H1 (cell line): ENCODE measurements around the gene KCNQ1. TPM values are rescaled to one million over a fixed set of nuclear protein-coding genes. Genes with fewer than 3 reads are reported as not detected.

Experiments
- CTCF ChIA-PET: fragments of 300-600 bp; sonication (Branson Sonifier 250); formaldehyde crosslinking; loops from one replicate; lab custom pipeline; 2021; ENCODE audit not compliant: partially characterized antibody; lab: Charles Lee
- POLR2A ChIA-PET: fragments of 300-600 bp; sonication (Branson Sonifier 250); formaldehyde crosslinking; loops from one replicate; lab custom pipeline; 2021; ENCODE audit warnings: inconsistent platforms; ENCODE audit not compliant: partially characterized antibody; lab: Charles Lee
- DNase-seq, 2 experiments: peaks; one replicate each; pipeline versions ENCODE4 v3.0.0 to v3.0.0-alpha.2; 2010 to 2022; ENCODE audit warnings: low spot score in 2 of 2, low read depth in 1 of 2, mixed read lengths in 1 of 2
- FAIRE-seq: peaks from 2 replicates; lab custom pipeline; 2011; peaks lifted over from hg19 to GRCh38; lab: Jason Lieb, UNC
- H2AFZ ChIP-seq: 2 replicates; pipeline ENCODE4 v1.8.1; 2012; ENCODE audit warnings: low read length, inconsistent platforms
- H2AK5ac ChIP-seq: 2 replicates; pipeline ENCODE4 v1.6.1; 2013; ENCODE audit warnings: low read depth, low read length
- H2BK120ac ChIP-seq: replicated peaks from 2 replicates; pipeline ENCODE3; 2013; ENCODE audit warnings: low read depth, low read length, inconsistent platforms
- H2BK12ac ChIP-seq: 2 replicates; pipeline ENCODE4 v1.6.1; 2013; ENCODE audit warnings: low read depth, low read length
- H2BK15ac ChIP-seq: 2 replicates; pipeline ENCODE4 v1.6.1; 2013; ENCODE audit warnings: low read length
- H2BK20ac ChIP-seq: 2 replicates; pipeline ENCODE4 v1.6.1; 2013; ENCODE audit warnings: low read length
- H2BK5ac ChIP-seq: 2 replicates; pipeline ENCODE4 v1.6.1; 2013; ENCODE audit warnings: low read depth, low read length
- H3K14ac ChIP-seq: 2 replicates; pipeline ENCODE4 v1.6.1; 2013; ENCODE audit warnings: inconsistent platforms; ENCODE audit not compliant: insufficient read length
- H3K18ac ChIP-seq: 2 replicates; pipeline ENCODE4 v1.6.1; 2013; ENCODE audit warnings: low read length; ENCODE audit errors: extremely low read depth
- H3K23ac ChIP-seq: 2 replicates; pipeline ENCODE4 v1.6.1; 2013; ENCODE audit warnings: inconsistent platforms; ENCODE audit not compliant: insufficient read length
- H3K23me2 ChIP-seq: 2 replicates; pipeline ENCODE4 v1.6.1; 2013; ENCODE audit warnings: low read depth, low read length
- H3K27ac ChIP-seq: 2 replicates; pipeline ENCODE4 v1.6.1; 2011; ENCODE audit warnings: low read depth, low read length, inconsistent platforms
- H3K27me3 ChIP-seq, 4 experiments: replicated peaks in 1 of 4; 1 replicate in 1 of 4; 2 replicates in 3 of 4; pipeline versions ENCODE4 v1.6.1 to v1.8.1; 2011 to 2013; ENCODE audit warnings: low read length in 3 of 4, mild to moderate bottlenecking in 3 of 4, inconsistent platforms in 2 of 4, mixed read lengths in 2 of 4, moderate library complexity in 1 of 4; ENCODE audit not compliant: control insufficient read depth in 3 of 4, insufficient read depth in 3 of 4; ENCODE audit errors: extremely low read depth in 1 of 4
- H3K36me3 ChIP-seq, 4 experiments: 2 replicates each; pipeline versions ENCODE4 v1.6.1 to v1.8.1; 2011 to 2013; ENCODE audit warnings: mild to moderate bottlenecking in 4 of 4, low read length in 3 of 4, moderate library complexity in 2 of 4, control low read depth in 1 of 4, inconsistent platforms in 1 of 4; ENCODE audit not compliant: insufficient read depth in 4 of 4, control insufficient read depth in 2 of 4
- H3K4ac ChIP-seq: replicated peaks from 2 replicates; pipeline ENCODE3; 2013; ENCODE audit warnings: low read length, low read depth, mixed read lengths, inconsistent platforms; ENCODE audit not compliant: insufficient read length
- H3K4me1 ChIP-seq, 4 experiments: replicated peaks in 1 of 4; 1 replicate in 1 of 4; 2 replicates in 3 of 4; pipeline versions ENCODE4 v1.6.1 to v1.8.1; 2011 to 2013; ENCODE audit warnings: low read length in 3 of 4, inconsistent platforms in 2 of 4, mixed read lengths in 1 of 4; ENCODE audit not compliant: insufficient read depth in 4 of 4, control insufficient read depth in 3 of 4
- H3K4me2 ChIP-seq, 2 experiments: 2 replicates each; pipeline versions ENCODE4 v1.6.1 to v1.8.1; 2011 to 2013; ENCODE audit warnings: low read depth in 2 of 2, low read length in 2 of 2, control low read depth in 1 of 2, inconsistent platforms in 1 of 2, mild to moderate bottlenecking in 1 of 2; ENCODE audit not compliant: insufficient read depth in 1 of 2
- H3K4me3 ChIP-seq, 4 experiments: fragments of 200-600, 300-600 bp in 1 of 4; sonication (generic), shearing (Covaris generic), sonication (Bioruptor Twin) in 1 of 4; 2 replicates each; pipeline versions ENCODE4 v1.5.1 to v1.8.1; 2011 to 2016; ENCODE audit warnings: low read length in 4 of 4, low read depth in 3 of 4, control low read depth in 2 of 4, inconsistent platforms in 2 of 4, mild to moderate bottlenecking in 2 of 4, mixed read lengths in 1 of 4, moderate library complexity in 1 of 4; ENCODE audit not compliant: insufficient read depth in 2 of 4; ENCODE audit errors: extremely low read depth in 1 of 4
- H3K56ac ChIP-seq: replicated peaks from 2 replicates; pipeline ENCODE3; 2013; ENCODE audit warnings: low read depth, mild to moderate bottlenecking, mixed read lengths, low read length, inconsistent platforms; ENCODE audit not compliant: insufficient read length
- H3K79me1 ChIP-seq: 2 replicates; pipeline ENCODE4 v1.6.1; 2013; ENCODE audit warnings: low read depth, low read length, control low read depth
- H3K79me2 ChIP-seq, 2 experiments: 2 replicates each; pipeline versions ENCODE4 v1.6.1 to v1.8.1; 2012 to 2013; ENCODE audit warnings: low read length in 2 of 2, mild to moderate bottlenecking in 2 of 2, inconsistent platforms in 1 of 2; ENCODE audit not compliant: insufficient read depth in 2 of 2, control insufficient read depth in 1 of 2
- H3K9ac ChIP-seq, 4 experiments: replicated peaks in 1 of 4; 1 replicate in 1 of 4; 2 replicates in 3 of 4; pipeline versions ENCODE4 v1.6.1 to v1.8.1; 2011 to 2013; ENCODE audit warnings: low read depth in 3 of 4, low read length in 3 of 4, control low read depth in 2 of 4, mild to moderate bottlenecking in 2 of 4, moderate library complexity in 2 of 4, inconsistent platforms in 1 of 4; ENCODE audit errors: extremely low read depth in 1 of 4
- H3K9me3 ChIP-seq, 2 experiments: 2 replicates each; pipeline versions ENCODE4 v1.6.1 to v1.8.1; 2012 to 2013; ENCODE audit warnings: mild to moderate bottlenecking in 2 of 2, moderate library complexity in 2 of 2, control low read depth in 1 of 2, inconsistent platforms in 1 of 2, low read depth in 1 of 2, low read length in 1 of 2, mixed read lengths in 1 of 2; ENCODE audit not compliant: insufficient read depth in 2 of 2
- H4K20me1 ChIP-seq, 2 experiments: replicated peaks in 1 of 2; 2 replicates each; pipeline versions ENCODE3 to v1.8.1; 2011 to 2013; ENCODE audit warnings: inconsistent platforms in 2 of 2, low read length in 2 of 2, mild to moderate bottlenecking in 1 of 2; ENCODE audit not compliant: insufficient read depth in 2 of 2, control insufficient read depth in 1 of 2
- H4K5ac ChIP-seq: 2 replicates; pipeline ENCODE4 v1.6.1; 2013; ENCODE audit warnings: low read length, low read depth, mixed read lengths, inconsistent platforms; ENCODE audit not compliant: insufficient read length
- H4K8ac ChIP-seq: 2 replicates; pipeline ENCODE4 v1.8.0; 2013; ENCODE audit warnings: mild to moderate bottlenecking, moderate library complexity, low read length, inconsistent platforms; ENCODE audit not compliant: insufficient read depth; ENCODE audit errors: extremely low read depth
- H4K91ac ChIP-seq: replicated peaks from 2 replicates; pipeline ENCODE3; 2013; ENCODE audit warnings: low read length, mixed read lengths, inconsistent platforms; ENCODE audit not compliant: insufficient read length
- CBX5 ChIP-seq: fragments of 300-800, 300-1000 bp; sonication (generic); IDR thresholded peaks from 2 replicates; pipeline ENCODE4 v1.7.1; 2016; ENCODE audit warnings: antibody characterized with exemption, low read length, low read depth
- JUND ChIP-seq: IDR thresholded peaks from 2 replicates; pipeline ENCODE4 v1.6.1; 2011; ENCODE audit warnings: mild to moderate bottlenecking, improper control_type of control experiment, low read length
- MAFK ChIP-seq: IDR thresholded peaks from 2 replicates; pipeline ENCODE4 v1.6.1; 2012; ENCODE audit warnings: low read depth, mild to moderate bottlenecking, improper control_type of control experiment, low read length
- RFX5 ChIP-seq: IDR thresholded peaks from 2 replicates; pipeline ENCODE4 v1.6.1; 2011; ENCODE audit warnings: low read depth, low read length, improper control_type of control experiment, borderline replicate concordance
- WGBS, 2 experiments: shearing (Covaris generic) in 1 of 2; methylation state at CpG; one replicate each; pipeline versions ENCODE4 v1.1.6 to v1.1.7; 2013 to 2015; ENCODE audit warnings: low lambda C conversion rate in 2 of 2, mixed read lengths in 2 of 2, inconsistent platforms in 1 of 2, low coverage in 1 of 2, missing lambda C conversion rate in 1 of 2; ENCODE audit not compliant: insufficient replicate concordance in 2 of 2, insufficient coverage in 1 of 2, insufficient read length in 1 of 2; ENCODE audit errors: extremely low coverage in 1 of 2, missing lambda C conversion rate in 1 of 2; 5-methylcytosine and 5-hydroxymethylcytosine counted together
- polyA plus RNA-seq, 7 experiments: library from polyadenylated mRNA; depleted of rRNA in 3 of 7; stranded (reverse) in 5 of 7; unstranded in 2 of 7; fragments of >200 nt in 5 of 7; fragments of 200-250 nt in 2 of 7; gene quantifications; 1 replicate in 5 of 7; 2 replicates in 1 of 7; 4 replicates in 1 of 7; pipeline versions ENCODE4 v1.2.1 to v1.2.3, GENCODE V29; 2011 to 2013; ENCODE audit warnings: missing spikeins in 2 of 7, mixed read lengths in 2 of 7
- total RNA-seq: library from RNA; stranded (reverse); fragmentation: NEBNext Ultra II Directional; extraction: Animal tissue kit (Norgen Biotek cat#: 25700); gene quantifications from 2 replicates; pipeline ENCODE4 v1.2.1, GENCODE V29; 2021
- TF ChIP-seq, protein P1 (sequence below), 3 experiments: IDR thresholded peaks; 1 replicate in 2 of 3; 2 replicates in 1 of 3; pipeline versions ENCODE4 v1.5.1 to v1.6.1; 2011; ENCODE audit warnings: low read length in 3 of 3, mild to moderate bottlenecking in 3 of 3, inconsistent platforms in 2 of 3, low read depth in 1 of 3, moderate library complexity in 1 of 3; ENCODE audit not compliant: insufficient read depth in 1 of 3; ENCODE audit errors: control extremely low read depth in 1 of 3

Gene KCNQ1
- total and polyA plus RNA-seq, 2 of the 8 experiments (the other 6 are each of a cell fraction or from before 2014, with no cell fraction given), result 1.9 to 2.0 TPM

DNA sequence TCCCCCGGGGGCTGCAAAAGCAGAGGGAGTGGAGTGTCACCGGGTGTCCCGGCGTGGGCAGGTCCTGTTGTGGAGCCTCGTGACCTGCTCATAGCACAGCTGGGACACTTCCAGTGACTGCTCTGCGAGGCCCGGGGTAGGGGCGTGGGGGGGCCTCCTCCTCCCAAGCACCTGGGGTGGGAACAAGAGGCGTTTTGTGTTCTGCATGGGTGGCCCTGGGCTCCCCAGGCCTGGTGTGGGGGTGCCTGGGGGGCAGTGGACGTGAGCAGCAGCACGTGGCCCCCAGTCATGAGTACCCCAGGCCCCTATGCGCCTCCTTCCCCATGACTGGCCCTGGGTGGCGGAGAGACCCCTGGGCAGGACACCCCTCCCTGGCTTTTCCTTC, 104.7 kb downstream of the KCNQ1 start:
- Histone ChIP-seq H3K4me1 (no peaks in the 10 kb centered on the region; a peak in 1 of 7 replicates), H3K27ac (no peak overlapping the region), H4K8ac (no peak overlapping the region), H3K79me1 (no peaks in the 10 kb centered on the region), H2BK12ac (no peak overlapping the region), H3K79me2 (no peaks in the 10 kb centered on the region), H4K5ac (no peak overlapping the region), H3K23me2 (no peaks in the 10 kb centered on the region), H3K4me3 (no peak overlapping the region), H3K18ac (no peak overlapping the region), H2BK15ac (no peak overlapping the region), H3K56ac (no peak overlapping the region), H2BK120ac (no peak overlapping the region), H3K4me2 (no peak overlapping the region), H2AK5ac (no peak overlapping the region), H4K20me1 (peaks cover 0 to 2% of the 10 kb centered on the region in 2 experiments), H3K27me3 (peaks cover 19 to 77% (median 47%) of the 10 kb centered on the region in 4 experiments), H2AFZ (no peak overlapping the region), H3K14ac (no peak overlapping the region), H2BK5ac (no peak overlapping the region), H3K9ac (no peak overlapping the region), H4K91ac (no peak overlapping the region), H3K9me3 (no peaks in the 10 kb centered on the region), H3K23ac (no peak overlapping the region), H3K36me3 (no peaks in the 10 kb centered on the region), H2BK20ac (no peak overlapping the region), H3K4ac (no peak overlapping the region)
- TF ChIP-seq JUND (no peak), RFX5 (no peak), CBX5 (no peak), MAFK (no peak)
- TF ChIP-seq, protein P1, sequence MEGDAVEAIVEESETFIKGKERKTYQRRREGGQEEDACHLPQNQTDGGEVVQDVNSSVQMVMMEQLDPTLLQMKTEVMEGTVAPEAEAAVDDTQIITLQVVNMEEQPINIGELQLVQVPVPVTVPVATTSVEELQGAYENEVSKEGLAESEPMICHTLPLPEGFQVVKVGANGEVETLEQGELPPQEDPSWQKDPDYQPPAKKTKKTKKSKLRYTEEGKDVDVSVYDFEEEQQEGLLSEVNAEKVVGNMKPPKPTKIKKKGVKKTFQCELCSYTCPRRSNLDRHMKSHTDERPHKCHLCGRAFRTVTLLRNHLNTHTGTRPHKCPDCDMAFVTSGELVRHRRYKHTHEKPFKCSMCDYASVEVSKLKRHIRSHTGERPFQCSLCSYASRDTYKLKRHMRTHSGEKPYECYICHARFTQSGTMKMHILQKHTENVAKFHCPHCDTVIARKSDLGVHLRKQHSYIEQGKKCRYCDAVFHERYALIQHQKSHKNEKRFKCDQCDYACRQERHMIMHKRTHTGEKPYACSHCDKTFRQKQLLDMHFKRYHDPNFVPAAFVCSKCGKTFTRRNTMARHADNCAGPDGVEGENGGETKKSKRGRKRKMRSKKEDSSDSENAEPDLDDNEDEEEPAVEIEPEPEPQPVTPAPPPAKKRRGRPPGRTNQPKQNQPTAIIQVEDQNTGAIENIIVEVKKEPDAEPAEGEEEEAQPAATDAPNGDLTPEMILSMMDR (IDR thresholded peaks at IDR 0.05; ENCODE audit: control extremely low read depth in 1 of 3, insufficient read depth in 1 of 3, low read depth in 1 of 3, low read length in 3 of 3), result no peak
- ChIA-PET CTCF (interaction anchor here (1.1 to 1.6 kb wide), 2 partner anchors 16 to 195 kb away, joined by 3 to 5 read pairs; no protein-coding TSS in a partner anchor), POLR2A (no interaction called here)
- DNase-seq, result no peak
- WGBS, 2 experiments, result 92% methylated on average over 11 of the region's 13 CpGs; no CpG with 5 or more reads in 1 of the 2 experiments
- FAIRE-seq, result no peak
